GM21825 (cell line): Measurements from ENCODE around the gene TMEM176B.

ENCODE experiments used
- ATAC-seq: cut with Tn5 transposase; IDR thresholded peaks from one replicate; pipeline ENCODE4 v1.9.1; 2021; ENCODE audit warnings: mild to moderate bottlenecking, moderate library complexity; ENCODE audit not compliant: unreplicated experiment

TMEM176B gene

DNA sequence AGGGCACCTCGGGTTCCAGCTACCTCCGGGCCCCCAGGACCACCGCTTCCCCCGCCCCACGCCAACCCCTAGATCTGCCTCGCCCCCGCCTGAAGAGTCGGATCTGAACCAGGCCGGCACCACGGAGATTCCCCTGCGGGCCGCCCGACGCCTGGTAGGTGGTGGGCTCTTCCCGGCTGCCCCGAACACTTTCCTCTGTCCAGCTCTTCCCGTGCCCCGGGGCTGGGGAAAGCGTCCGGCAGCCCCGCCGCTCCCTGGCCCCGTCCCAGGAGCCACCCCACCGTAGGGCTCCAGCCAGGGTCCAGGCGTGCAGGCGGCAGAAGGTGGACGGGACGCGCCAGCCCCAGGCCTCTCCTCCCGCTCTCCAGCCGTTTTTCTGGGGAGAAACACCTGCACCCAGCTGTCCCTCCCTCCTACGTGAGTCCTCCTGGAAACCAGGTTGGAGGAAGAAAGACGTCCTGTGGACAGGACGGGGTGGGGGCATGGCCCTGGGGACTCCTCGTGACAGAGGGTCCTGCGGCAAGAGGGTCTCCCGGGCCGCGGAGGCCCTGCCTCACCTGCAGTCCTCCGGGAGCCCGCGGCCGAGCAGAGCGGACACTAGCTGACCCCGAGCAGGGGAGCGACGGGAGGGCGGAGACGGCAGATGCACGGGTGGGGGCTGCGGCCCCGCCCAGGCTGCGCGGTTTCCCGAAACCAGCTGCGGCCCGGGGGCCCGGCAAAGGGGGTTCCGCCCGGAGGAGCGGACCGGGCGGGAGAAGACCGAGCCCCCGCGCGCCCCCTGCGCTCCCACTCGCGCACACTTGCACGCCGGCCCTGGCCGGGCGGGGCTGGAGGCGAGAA, at the start of gene TMEM176B:
TSS of gene TMEM176B (minus strand) at position 624 of the 840 bp plus-strand sequence. CDS start 3,795 bp downstream, outside the sequence.
- no peak for ATAC-seq

DNA sequence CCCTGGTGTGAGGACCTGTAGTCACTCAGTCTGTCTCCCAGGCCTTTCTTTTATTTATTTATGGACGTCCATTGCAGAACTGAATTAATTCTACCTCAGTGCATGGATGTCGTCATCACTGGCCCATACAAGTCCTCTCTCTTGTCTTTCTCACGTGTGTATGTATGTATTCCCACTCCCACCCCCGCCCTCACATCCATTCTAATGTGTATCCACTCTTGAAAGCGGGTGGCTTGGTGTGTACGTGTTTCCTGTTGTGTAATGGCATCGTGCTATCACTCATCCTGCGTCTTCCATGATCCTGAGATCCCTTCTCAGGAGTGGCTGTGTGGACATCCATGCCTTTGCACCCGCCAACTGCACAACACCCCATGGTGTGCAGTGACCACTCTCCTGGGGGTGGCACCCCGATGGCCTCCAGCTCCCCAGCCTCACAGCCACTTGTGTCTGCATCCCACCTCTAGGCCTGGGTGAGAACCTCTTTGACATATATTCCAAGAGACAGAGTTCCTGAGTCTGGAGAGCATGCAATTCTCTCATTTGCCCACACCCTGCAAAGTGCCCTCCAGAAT, 49.1 kb upstream of the TMEM176B start:
- no peak for ATAC-seq

DNA sequence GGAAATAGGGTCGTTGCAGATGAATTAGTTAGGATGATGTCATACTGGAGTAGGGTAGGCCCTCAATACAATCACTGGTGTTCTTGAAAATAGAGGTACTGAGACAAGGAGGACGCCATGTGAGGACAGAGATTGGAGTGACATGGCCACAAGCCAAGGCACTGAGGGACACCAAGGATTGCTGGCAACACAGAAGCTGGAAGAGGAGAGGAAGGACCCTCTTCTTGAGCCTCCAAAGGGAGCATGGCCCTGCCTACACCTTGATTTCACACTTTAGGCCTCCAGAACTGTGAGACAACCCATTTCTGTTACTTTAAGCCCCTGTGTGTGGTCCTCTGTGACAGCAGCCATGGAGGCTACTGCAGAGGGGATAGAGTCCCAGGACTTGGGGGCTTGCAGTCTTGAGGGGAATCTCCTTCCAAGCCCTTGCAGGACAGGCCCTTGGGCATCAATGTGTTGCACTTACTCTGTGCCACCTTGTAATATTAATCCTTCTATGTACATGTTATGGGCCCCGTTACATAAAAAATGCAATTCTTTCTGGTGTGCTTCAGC, 48.5 kb upstream of the TMEM176B start:
- no peak for ATAC-seq

DNA sequence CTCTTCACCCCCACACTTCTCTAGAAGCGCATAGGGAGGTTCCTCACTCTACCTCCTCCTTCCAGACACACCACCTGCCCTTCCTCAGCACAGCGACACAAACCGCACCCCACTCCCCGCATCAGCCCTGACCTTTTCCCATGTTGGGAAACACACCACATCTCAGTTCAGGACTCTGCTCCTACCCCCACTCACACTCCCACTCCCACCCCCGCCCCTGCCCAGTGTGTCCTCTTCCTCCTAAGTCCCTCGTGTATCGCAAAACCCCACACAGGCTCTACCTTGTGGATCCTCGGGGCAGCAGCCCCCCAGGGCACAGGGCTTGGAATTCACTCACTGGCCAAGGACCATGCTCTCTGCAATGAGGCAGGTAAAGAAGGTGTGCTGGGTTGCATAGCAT, 47.9 kb upstream of the TMEM176B start:
- ATAC-seq = no peak

DNA sequence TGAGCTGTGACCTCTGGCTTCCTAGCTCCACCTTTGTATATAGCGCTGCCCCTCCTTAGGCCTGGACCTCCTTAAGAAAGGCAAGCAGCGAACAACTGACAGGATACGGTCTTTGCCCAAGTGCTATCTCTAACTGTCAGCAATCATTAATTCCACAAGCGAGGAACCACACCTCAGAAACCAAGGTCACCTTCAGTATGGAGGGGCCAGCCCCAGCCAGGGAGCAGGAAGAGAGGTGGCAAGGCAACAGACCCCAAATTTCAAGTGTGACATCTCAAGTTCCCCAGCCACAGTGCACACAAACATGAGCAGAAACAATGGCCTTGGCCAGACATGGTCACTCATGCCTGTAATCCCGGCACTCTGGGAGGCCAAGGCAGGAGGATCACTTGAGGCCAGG, 47.4 kb upstream of the TMEM176B start:
- ATAC-seq = no peak

DNA sequence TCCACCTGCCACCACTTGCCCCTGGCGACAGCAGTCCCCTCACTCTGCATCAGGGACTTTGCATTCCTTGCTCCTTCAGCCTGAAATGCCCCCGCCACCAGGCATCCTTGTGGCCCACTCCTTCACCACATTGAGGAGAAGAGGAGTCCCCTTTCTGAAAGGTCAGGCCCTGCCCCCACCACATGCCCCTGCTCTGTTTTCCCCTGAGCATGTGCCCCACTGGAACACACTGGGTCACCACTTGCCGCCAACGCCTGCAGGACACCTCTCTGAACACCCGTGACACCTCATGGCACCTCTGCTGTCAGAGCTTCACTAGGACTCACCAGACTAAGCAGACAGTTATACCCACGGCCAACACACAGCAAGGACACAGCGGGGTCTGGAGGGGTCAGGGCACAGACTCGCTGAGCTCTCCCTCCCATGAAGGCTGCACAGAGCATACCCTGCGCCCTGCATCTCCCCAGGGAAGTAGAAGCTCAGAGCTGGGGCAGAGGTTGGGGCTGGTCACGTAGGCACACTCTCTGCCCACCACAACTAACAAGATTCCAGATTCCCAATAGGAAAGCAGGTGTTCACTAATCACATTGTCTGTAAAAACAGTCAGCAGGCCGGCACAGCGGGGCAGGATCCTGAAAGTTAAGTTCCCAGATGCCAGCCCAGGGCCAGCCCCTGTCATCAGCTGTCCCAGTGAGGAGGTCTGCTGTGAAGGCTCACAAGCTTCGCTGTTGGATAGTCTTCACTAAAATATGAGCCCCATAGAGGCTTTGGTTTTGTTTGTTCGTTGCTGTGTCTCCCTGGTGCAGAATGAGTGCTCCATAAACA, 46.3 kb upstream of the TMEM176B start:
- ATAC-seq = no peak

DNA sequence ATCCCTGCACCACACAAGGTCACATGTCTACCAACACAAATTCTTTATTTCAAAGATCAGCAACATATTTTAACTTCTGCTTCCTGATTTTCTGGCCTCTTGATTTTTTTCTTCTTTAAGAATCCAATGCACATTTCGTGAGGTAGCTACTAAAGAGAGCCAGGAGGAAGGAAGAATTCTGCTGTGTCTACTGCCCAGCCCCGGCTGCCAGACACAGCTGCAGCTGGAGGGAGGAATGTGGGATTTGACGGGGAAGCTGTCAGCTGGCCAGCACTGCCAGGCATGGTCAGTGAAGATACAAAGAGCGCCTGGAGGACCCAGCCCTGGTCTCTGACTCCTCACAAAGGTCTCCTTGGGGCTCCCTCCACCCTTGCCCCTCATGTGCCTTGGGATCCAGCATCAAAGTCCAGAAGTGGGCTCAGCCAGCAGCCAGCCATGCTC, 45.3 kb upstream of the TMEM176B start:
- ATAC-seq = no peak

DNA sequence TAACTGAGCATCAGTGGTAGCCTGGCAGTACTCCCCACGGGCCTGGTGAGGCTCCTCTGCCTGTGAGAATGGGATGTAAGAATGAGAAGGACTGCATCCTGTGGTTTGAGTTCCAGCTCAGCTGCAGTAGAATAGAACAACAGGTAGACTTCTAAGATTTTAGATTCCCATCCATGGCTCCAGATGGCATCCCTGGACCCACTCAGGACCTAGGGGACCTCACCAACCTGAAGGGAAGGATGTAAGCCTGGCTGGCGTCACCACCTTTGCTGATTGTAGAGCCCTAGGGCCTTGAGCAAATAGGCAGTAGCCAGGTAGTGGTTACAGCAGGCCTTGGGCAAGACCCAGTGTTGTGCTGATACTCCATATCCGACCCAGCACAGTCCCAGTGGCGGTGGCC, 42.6 kb upstream of the TMEM176B start:
- ATAC-seq = no peak

DNA sequence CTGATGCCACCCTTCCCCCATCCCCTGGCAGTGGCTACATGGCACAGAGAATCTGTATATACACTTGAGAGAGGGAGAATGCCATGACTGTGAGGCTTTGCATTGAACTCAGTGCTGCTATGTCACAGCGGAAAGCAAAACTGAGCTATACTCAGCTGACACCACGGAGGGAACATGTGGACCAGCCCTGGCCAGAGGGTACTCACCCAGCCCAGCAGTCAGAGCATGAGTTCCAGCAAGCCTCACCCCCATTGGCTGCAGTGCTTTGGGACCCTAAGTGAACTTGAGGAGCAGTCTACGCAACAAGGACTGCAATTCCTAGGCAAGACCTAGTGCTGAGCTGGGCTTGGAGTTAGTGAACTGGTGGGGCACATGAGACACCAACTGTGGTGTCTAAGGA, 41.9 kb upstream of the TMEM176B start:
- no peak for ATAC-seq

DNA sequence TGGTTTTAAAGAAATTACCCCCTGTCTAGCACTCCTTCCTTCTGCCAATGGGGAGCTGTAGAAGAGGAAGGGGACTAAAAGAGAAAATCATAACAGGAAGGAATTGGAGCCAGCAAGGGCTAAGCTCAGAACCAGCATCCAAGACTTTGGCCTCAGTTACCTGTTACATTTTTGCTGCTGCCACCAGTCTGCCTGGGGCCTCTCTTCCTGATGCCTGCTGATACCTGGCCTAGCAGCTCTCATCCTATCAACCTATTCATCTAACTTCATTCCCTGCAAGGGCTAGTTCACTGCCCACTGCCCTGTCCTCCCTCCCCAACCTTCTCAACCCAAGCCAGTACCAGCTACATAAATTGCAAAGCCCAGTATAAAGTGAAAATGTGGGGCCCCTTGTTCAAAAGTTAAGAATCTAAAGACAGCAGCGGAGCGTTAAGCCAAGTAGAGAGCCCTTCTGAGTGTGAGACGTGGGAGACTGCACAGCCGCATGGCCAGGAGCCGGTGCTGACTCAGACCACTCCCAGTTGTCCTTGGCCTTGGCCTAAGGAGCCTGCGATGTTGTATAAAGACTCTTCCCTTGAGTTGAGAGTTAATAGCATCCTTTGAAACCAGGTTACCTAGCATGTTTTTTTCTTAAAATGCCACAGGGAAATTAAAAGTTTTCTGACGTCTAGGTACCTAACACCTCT, 38.9 kb upstream of the TMEM176B start:
- no peak for ATAC-seq

DNA sequence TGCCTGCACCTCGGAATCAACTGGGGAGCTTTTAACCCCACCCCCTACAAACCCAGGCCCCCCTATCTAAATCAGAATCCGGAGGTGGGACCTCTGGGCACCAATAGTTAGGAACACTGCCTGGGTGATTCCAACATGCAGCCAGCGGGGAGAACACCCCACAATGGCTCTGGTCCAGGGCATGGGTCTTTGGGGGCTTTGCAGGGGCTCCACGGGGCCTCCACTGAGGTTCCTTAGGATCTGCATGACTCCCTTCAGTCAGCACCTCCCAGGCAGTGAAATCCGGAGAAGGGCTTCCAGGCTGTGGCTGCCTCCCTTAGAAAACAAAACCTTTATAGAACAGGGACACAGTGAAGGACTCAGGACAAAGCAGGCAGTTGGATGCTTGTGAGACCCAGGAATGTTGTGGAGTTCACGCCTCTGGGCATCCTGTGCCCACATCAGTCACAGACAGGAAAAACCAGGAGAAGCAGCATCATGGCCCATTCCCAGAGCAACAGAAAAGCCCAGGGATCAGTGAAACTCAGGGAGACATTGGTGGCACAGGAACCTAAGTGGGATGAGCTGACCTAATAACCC, 35.6 kb upstream of the TMEM176B start:
- no peak for ATAC-seq

DNA sequence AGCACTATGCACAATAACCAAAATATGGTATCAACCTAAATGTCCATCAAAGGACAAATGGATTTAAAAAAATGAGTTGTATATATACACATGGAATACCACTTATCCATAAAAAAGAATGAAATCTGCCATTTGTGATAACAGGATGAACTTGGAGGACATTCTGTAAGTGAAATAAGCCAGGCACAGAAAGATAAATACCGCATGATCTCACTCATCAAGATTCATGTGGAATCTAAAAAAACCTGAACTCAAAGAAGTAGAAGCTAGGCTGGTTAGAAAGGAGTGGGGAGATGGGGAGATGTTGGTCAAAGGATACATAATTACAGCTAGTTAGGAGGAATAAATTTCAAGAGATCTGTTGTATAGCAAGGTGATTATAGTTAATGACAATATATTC, 34.9 kb upstream of the TMEM176B start:
- no peak for ATAC-seq

DNA sequence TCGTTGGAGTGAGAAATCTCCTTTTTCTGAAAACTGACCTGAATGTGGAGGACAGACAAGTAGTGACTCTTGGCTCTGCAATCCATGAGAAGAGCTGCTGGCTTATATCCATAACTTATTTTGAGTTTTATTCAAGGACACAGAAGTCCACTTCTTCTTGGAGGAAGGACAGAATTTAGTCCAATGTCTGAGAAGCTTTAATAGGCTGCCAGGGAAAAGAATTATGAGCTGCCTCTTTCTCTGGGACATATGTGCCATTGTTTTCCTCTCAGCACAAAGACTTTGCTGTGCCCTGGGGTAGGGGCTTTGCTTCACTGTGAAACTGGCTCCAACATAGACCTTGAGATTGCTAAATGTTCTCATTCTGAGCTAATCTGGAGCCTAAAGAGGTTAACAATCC, 31.7 kb upstream of the TMEM176B start:
- ATAC-seq = no peak

DNA sequence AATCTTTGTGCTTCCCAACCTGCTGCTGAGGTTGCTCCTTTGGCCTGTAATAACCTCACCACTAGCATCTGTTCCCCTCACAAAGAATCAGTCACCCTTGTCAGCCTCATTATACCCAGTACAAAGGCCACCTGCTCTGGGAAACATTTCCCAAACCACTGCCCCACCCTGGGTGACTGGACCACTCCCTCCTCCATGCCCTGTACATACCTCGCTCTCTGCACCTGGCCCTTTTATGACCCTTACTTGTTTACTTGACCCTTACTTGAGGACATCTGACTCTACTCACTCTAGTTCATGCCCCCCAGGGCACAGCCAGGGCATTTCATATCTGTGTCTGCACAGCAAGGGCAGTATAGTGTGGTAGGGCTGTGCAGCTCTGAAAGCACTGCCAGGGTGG, 30.8 kb upstream of the TMEM176B start:
- ATAC-seq = no peak

DNA sequence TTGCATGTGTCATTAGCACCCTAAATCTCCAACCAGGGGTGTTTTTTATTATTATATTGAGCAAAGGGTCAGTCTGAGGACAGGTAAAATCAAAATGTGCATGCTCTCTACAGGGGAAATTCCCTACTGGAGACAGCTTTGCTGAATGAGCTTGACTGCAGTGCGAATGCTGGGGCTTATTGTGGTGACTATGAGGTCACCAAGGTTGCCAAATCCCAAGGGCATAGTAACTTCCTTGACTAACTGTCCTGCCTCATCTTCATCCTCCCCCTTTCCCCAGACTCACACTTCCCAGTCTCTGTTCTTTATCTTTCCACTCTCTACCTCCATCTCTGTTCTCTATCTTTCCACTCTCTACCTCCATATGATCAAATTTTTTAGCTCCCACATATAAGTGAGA, 29.3 kb upstream of the TMEM176B start:
- ATAC-seq = no peak

DNA sequence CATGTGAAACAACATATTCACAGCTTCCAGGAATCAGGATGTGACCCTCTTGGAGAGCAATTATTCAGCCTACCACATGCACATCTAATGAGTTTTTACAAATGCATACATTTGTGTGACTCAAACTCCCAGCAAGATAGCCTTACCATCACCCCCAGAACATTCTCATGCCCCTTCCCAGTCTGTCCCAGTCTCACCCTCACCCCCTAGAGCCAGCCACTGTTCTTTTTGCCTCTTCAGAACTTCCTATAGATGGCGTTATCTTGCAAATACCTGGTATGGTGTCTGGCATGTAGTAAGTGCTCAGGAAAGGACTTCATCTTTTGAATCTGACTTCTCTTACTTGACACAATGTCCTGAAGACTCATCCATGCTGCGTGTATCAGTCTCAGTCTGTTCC, 28.2 kb upstream of the TMEM176B start:
- no peak for ATAC-seq

DNA sequence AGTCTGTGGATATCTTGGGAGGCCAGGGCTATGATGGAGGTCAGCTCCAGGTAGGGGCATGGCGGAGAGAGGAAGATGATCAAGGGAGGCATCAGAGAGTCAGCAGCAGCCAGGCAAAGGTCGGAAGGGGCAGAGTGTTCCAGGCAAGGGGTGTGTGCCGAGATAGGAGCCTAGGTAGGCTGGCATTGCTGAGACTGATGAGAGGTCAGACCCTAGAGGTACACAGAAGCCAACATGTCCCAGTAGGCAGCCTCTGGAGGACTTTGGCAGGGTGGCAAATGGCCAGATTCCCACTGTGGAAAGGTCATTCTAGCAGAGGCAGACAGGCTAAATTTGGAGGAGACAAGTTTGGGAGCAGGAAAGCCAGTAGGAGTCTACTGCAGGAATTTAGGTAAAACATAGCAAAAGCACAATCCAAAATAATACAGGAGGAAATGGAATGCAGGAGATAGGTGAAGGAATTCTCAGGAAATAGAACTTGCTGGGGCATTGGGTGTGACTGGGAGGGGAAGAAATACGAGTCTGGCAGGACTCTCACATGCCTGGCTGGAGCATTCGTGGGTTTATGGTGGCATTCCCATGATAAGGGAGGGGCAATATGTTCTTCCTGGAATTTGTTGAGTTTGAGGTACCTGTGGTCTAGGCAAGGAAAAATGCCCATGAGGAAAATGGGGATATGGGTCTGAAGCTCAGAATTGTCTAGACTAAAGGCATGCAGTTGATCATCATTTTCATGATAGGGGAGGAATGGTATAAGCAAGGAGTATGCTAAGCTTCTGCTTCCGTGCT, 26.1 kb upstream of the TMEM176B start:
- ATAC-seq = no peak

DNA sequence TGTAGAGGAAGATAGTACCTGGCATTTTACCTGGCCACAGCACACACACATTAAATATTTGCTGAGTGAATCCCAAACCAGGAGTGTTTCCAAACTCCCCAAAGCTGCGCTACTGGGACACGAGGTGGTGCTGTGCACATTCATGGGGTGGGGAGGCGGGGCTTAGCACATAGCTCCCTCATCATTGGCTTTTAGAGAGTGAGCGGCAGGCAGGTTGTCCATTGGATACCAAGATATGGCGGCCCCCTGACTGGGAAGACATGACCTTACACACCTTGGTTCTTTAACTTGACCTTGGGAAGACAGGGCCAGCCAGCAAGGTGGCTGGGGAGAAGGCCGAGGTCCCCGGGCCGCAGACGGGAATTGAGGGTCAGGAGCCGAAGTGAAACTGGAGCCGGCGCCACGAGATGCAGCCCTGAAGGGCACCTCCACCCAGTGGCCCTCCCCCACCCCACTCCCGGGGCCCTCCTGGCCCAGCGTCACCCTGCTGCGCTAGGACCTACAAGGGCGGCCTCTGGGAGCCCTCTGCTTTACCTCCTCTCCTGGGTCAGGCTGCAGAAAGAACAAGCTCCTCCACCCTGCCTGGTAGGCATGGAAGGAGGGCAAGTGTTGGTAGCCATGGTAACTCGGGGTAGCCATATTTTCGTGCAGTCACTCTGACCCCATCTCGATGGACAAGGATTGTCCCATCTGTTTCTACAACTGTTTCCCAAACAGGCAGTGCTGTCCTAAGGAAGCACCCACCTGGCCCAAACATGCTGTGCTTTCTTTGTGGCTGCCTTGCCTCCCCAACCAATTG, 24.4 kb upstream of the TMEM176B start:
- ATAC-seq = no peak
